ENCODE results near the gene PRSS57.

Gene PRSS57

DNA sequence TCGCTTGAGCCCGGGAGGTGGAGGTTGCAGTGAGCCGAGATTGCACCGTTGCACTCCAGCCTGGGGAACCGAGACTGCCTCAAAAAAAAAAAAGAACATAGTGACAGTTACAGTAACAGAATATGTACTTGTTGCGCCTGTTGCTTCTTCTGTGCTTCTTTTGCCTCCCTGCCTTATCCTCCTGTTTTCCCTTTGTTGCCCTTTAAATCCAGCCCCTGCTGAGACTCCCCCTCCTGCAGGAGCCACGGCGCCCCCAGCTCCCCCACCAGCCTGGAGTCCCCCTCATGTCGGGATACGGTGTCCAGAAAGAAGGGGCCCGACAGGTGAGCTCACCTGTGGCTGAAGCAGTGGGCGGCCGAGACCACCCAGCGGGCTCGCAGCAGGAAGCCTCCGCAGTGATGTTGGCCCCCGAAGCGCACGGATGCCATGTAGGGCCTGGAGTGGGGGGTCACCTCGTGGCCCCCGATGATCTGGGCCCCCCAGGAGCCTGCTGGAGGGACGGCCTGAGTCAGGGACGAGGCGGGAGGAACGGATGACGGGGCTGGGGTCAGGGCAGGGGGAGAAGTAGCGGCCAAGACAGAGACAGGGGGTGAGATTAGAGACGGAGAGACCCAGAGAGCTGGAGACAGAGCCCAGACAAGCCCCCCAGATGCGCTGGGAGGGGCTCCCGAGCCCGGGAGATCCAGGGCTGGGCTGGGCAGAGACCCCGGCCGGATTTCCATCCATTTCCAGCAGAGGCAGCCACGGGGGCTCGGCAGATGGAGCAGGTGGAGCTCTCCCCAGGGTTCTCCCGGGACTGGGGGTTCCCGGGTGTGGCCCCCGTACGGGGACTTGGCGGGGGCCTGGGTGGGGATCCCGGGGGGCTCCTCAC, 536 bp downstream of the PRSS57 start:
- DNase-seq (ENCODE audit: low spot score) = no peak

DNA sequence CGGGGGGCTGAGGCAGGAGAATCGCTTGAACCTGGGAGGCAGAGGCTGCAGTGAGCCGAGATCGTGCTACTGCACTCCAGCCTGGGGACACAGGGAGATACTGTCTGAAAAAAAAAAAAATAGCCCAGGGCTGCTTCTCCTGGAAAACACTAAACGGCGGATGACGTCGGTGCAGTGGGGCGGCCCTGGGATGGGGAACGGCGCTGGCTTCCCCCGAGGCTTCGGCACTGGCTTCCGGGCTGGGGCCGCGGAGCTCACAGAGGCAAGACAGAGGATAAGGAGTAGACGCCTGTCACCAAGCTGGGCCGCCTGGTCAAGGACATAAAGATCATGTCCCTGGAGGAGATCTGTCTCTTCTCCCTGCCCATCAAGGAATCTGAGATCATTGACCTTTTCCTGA, 5.0 kb downstream of the PRSS57 start:
- no peak for DNase-seq (ENCODE audit: low spot score)

DNA sequence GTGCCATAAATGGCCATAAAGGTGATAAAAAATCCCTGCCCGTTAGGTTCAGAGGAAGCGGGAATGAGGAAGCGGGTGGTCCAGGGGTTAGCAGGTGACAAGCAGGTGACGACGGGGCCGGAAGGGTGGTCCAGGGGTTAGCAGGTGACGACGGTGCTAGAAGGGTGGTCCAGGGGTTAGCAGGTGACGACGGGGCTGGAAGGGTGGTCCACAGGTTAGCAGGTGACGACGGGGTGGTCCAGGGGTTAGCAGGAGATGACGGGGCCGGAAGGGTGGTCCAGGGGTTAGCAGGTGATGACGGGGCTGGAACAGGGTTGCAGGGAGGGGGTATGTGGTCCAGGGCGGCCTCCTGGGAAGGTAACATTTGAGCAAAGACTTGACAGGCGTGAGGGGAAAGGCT, 6.3 kb downstream of the PRSS57 start:
- DNase-seq (ENCODE audit: low spot score) = no peak

DNA sequence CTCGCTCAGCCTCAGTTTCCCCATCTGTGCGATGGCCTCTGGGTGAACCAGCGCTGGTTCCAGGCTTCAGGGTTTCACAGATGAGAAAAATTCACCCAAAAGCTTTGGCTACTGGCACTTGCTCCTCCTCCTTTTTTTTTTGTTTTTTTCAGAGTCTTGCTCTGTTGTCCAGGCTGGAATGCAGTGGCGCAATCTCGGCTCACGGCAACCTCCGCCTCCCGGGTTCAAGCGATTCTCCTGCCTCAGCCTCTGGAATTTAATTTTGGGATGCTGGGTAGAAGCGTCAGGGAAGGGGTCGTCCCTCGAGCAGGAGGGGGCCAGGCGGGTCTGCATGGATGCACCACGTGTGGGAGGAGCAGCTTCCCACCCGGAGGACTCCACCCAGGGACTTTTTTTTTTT, 7.0 kb downstream of the PRSS57 start:
- no peak for DNase-seq (ENCODE audit: low spot score)

DNA sequence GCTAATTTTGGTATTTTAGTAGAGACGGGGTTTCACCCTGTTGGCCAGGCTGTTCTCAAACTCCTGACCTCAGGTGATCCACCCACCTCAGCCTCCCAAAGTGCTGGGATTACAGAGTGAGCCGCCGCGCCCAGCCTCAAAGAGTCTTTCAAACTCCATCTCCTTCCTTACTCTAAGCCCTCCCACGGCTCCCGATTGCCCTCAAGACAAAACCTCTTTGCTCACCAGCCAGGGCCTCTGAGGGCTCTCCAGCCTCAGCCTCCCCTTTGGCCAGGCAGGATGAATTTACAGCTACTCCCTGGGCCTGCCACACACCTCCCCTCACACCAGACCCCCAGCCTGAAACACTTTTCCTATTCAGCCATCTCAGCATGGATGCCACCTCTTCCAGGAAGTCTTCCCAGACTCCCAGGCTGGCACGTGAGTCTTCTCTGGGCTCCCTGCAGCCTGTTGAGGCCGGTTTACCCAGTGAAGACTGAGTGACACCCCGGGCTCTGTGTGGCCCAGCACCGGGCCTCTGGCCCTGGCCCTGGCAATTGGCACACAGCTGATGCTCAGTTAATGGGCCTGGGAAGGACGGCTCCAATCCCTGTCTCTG, 7.6 kb downstream of the PRSS57 start:
- no peak for DNase-seq (ENCODE audit: low spot score)

DNA sequence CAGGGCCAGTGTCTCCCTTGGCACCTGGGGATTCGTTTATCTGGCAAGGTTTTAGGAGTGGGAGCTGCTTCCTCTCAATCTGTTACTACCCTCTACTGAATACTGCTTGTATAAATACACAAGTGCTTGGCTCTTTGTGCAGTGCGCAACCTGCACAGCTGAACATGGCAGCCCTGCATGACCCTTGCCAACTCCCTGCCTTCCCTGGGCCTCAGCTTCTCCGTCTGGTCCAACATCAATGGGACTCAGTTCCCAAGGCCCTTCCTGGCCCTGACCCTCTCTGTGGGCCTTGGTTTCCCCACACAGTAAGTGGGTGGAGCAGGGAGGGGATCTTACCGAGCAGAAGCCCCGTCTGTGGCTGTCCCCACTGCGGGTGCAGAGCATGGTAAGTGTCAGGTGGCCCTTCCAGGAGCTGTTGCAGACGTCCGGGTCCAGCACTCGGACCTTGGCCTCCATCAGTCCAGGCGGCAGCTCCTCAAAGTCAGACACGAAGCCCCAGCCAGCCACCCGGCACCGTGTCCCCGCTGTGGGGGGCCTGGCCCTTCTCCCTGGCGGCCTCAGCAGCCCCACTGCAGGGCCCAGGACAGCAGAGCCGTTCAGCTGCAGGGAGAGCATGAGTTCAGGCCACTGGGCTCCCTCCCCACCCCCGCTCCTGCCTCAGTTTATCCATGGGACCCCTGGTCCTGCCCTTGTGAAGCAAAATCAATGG, 8.5 kb downstream of the PRSS57 start:
- no peak for DNase-seq (ENCODE audit: low spot score)

DNA sequence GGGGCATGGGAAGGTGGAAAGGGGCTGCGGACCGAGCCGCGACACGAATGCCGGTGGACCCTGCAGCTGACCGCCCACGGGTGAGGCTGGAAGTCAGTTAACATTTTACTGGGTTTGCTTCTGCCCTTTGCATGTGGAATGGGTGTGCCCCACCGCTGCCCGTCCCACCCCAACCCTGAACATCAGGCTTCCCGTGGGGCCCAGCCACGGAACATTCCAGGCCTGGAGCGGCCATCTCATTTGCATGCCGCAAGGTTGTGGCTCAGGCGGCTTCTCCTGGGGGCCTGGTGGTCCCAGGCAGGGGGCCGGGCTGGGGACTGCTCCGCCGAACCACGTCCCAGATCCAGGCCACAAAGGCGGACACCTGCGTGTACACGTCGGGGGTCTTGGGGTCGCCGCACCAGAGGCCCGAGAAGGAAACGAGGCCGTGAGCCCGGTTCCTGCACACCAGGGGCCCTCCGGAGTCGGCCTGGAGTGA, 9.8 kb downstream of the PRSS57 start:
- DNase-seq (ENCODE audit: low spot score) = no peak

DNA sequence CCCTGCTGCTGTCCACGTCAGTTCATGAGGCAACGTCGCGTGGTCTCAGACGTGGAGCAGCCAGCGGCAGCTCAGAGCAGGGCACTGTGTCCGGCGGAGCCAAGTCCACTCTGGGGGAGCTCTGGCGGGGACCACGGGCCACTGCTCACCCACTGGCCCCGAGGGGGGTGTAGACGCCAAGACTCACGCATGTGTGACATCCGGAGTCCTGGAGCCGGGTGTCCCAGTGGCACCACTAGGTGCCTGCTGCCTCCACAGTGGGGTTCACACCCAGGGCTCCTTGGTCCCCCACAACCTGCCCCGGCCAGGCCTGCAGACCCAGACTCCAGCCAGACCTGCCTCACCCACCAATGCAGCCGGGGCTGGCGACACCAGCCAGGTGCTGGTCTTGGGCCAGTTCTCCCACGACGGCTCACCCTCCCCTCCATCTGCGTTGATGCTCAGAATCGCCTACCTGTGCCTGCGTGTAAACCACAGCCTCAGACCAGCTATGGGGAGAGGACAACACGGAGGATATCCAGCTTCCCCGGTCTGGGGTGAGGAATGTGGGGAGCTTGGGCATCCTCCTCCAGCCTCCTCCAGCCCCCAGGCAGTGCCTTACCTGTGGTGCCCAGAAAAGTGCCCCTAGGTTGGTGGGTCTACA, 12.5 kb downstream of the PRSS57 start:
- DNase-seq (ENCODE audit: low spot score) = no peak

DNA sequence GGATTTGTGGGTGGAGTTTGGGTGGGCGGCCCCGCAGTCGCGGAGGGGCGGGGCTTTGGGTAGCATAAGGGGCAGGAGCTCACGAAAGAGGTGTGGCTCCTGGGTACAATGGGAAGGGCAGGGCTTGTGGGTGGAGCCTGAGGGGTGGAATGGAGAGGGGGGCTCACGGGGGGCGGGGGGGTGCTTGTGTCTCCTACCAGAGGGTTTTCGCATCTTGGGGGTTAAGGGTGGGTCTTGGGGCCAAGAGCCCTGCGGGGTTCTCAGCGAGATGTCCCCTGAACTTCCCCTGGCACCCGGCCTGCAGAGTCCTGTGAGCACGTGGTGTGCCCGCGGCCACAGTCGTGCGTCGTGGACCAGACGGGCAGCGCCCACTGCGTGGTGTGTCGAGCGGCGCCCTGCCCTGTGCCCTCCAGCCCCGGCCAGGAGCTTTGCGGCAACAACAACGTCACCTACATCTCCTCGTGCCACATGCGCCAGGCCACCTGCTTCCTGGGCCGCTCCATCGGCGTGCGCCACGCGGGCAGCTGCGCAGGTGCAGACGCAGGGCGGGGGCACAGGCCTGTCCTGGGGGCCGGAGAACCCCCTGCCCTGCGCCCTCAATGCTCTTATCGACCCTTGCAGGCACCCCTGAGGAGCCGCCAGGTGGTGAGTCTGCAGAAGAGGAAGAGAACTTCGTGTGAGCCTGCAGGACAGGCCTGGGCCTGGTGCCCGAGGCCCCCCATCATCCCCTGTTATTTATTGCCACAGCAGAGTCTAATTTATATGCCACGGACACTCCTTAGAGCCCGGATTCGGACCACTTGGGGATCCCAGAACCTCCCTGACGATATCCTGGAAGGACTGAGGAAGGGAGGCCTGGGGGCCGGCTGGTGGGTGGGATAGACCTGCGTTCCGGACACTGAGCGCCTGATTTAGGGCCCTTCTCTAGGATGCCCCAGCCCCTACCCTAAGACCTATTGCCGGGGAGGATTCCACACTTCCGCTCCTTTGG, 13.9 kb downstream of the PRSS57 start:
- no peak for DNase-seq (ENCODE audit: low spot score)

DNA sequence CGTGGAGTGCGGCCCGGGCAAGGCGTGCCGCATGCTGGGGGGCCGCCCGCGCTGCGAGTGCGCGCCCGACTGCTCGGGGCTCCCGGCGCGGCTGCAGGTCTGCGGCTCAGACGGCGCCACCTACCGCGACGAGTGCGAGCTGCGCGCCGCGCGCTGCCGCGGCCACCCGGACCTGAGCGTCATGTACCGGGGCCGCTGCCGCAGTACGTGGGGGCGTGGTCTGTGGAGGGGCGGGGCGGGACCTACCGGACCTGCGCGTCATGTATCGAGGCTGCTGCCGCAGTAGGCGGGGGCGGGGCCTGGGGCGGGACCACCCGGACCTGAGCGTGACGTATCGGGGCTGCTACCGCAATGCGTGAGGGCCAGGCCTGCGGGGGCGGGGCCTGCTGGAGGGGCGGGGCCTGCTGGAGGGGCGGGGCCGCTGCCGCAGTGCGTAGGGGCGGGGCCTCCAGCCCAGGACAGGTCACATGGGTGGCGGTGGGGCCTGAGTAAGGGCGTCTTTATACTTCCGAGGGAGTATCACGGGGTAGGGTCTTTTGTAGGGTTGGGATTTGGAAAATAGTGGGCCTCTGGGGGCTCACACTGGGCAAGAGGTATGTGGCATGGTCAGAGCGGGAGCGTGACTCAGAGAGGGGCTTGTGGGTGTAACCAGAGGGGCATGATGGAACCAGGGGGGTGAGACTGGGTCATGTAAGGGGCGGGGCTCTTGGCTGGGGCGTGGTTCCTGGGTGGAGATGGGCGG, 14.8 kb downstream of the PRSS57 start:
- peak; percentile 98 for DNase-seq (ENCODE audit: low spot score)

DNA sequence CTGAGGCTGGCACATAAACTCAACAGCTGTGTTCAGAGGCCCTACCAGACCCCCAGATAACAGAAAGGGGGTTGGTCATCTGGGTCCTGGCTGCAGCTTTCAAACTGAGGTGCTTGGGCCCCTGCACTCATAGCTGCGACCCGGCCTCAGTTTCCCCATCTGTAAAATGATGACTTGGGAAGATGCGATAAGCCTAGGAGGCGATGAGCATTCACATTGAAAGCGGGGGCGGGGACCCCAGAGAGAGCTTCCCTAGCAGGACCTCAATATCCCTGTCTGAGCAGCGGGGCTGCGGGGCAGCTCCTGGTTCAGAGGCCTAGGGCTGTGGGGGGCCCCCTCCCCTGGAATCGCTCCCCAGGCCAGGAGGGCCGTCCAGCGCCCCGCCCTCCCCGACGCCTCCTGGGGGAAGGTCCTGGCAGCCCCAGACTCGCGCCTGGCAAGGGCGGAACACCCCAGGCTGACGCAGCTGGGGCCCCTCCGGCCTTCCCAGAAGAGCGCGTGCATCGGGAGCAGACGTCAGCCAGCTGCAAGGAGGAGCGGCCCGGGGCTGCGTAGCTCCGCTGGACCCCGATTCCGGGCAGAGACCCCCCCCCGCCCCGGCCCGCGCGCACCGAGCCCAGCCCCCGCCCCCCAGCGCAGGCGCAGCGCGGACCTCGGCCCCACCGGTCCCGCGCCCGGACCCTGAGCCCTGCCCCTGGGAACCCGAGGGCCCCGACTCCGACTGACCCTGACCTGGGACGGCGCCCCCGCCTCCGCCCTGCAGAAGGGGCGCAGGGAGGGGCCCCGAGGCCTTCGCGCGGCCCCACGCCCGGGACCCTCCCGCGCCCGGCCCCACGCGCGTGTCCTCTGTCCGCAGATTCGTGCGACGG, 15.6 kb downstream of the PRSS57 start:
- DNase-seq (ENCODE audit: low spot score) = peak; percentile 40

DNA sequence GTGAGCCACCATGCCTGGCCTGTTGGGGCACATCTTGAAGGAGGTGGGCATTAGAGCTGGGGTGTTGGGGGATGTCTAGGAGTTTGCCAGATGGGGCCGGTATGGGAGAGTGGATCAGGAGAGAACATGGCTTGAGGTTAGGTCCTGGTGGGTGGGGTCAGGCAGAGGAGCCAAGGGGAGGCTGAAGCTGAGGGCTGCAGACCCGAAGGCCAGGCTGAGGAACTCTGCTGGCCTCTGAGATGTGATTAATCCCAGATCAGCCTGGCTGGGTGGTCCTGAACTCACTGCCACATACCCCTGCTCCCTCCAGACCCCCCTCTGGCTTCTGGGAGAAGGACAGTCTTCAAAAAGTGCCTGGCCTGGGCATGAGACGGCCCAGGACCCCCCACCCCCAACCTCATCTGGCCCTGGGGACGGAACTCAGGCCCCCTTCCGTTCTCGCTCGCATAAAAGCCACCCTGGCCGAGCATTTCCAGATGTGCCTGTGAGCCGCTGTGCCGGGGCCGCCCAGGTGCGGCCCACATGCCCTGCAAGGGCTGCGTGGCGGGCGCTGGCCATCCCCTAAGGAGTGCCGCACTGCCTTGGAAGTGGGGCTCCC, 16.4 kb downstream of the PRSS57 start:
- no peak for DNase-seq (ENCODE audit: low spot score)

DNA sequence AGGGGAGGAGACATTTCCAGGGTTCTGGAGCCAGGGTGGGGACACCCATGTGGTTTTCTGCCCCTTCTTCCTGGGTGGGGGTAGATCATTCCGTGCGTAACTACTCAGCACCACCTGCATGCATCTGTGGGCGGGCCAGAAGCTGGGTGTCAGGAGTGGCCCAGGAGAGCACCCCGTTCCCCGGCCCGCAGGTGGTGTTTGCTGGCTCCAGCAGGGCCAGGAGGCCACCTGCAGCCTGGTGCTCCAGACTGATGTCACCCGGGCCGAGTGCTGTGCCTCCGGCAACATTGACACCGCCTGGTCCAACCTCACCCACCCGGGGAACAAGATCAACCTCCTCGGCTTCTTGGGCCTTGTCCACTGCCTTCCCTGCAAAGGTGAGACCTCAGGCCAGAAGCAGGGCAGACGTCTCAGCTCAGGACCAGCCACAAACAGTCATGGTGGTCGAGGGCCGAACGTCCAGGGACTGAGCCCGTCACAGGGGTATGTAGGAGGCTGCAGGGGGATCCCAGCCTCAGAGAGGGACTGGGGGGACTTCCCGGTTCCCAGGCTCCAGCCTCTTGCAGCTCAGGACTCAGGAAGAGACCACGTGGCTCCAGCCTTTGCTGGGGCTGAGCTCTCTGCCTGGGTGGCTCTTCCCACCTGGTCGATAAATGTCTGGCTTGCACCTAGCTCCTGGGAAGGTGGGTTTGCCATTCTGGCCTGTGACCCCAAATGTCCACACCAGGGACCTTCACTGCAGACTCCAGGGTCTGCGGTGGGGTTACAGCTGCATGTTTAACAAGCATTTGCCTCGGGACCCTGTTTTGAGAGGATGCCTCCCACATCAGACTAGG, 17.4 kb downstream of the PRSS57 start:
- no peak for DNase-seq (ENCODE audit: low spot score)

DNA sequence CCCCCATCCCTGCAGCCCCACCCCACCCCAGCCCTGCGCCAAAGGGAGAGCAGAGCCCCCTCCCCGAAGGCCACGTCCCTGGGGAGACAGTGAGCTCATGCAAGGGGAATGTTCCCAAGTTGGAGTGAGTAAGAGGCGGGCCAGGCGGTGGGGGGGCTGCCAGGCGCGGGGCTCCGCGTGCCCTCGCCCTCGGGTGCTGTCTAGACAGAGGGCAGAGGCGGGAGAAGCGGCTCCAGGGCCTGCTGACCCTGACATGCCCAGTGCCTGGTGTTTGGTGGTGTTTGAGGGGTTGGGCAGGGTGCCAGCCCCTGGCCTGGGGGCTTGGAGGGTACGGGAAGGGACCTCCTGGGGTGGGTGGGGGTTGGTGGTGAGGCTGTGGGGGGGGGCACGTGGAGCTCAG, 18.1 kb downstream of the PRSS57 start:
- DNase-seq (ENCODE audit: low spot score) = no peak

DNA sequence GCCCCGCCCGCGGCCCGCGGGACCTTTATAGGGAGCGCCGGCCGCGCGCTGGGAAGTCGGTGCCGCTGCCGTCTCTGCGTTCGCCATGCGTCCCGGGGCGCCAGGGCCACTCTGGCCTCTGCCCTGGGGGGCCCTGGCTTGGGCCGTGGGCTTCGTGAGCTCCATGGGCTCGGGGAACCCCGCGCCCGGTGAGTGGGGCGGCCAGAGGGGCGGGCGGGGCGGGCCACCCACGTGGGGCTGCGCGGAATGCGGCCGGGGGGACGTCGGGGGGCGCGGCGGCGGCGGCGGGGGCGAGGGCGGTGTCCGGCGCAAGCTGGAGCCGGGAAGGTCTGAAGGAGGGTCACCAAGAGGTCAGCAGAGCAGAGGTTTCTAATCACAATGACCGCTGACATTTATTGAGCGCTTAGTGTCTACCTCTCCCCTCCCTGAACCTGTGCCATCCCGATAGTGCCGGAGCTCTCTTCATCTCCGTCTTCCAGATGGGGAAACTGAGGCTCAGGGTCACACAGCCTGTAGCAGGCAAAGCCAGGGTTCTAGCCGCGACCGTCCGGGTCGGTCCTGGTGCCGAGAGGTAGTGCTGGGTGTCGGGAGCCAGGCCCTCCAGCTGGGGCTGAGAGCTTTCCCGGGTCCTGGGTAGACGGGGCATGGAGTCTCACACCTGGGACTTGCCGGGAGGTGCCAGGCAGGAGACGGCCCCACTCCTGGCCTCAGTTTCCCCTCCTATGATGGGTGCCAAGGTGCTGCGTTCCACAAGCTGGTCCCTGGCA, 18.7 kb downstream of the PRSS57 start, which contains the start of gene FSTL3:
FSTL3 (plus strand) TSS at position 54 of the 767 bp plus-strand sequence; CDS start at position 86, 32 bp downstream.
- no peak for DNase-seq (ENCODE audit: low spot score)

DNA sequence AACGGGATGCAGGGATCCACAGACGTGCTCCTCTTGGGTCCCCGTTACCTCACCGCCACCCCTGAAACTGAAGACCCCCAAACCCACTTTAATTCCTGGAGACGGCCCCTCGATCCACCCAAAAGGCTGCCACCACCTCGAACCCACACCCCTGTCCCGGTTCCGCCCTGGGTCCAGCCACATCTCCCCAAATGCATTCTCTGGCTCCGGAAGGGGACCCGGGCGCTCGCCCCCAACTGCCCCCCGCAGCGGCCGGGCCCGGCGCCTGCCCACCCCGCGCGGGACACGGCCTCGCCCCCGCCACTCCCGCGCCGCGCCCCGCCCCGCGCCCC, 19.3 kb downstream of the PRSS57 start:
- DNase-seq (ENCODE audit: low spot score) = no peak
